Smooth muscle cell (in vitro differentiated cells): ENCODE measurements around the gene OBSL1. TPM values are rescaled to one million over a fixed set of nuclear protein-coding genes. Genes with fewer than 3 reads are reported as not detected.

Experiments
- DNase-seq: peaks from one replicate; lab custom pipeline; 2025; ENCODE audit not compliant: unreplicated experiment; lab: John Stamatoyannopoulos, UW
- H2AFZ ChIP-seq: fragments of 200-600 bp; sonication (generic); 2 replicates; pipeline ENCODE4 v1.6.0; 2016; ENCODE audit warnings: antibody characterized with exemption, low read depth, mild to moderate bottlenecking
- H3F3A ChIP-seq: fragments of 200-600 bp; sonication (generic); 2 replicates; pipeline ENCODE4 v1.6.0; 2017; ENCODE audit warnings: antibody characterized with exemption, low read depth
- H3K27ac ChIP-seq: fragments of 200-600 bp; sonication (generic); 2 replicates; pipeline ENCODE4 v1.5.1; 2016; ENCODE audit warnings: low read depth, mild to moderate bottlenecking
- H3K27me3 ChIP-seq: fragments of 200-600 bp; sonication (generic); 2 replicates; pipeline ENCODE4 v1.6.1; 2016; ENCODE audit warnings: low read depth, mild to moderate bottlenecking
- H3K36me3 ChIP-seq: fragments of 200-600 bp; sonication (generic); 2 replicates; pipeline ENCODE4 v1.5.1; 2016; ENCODE audit warnings: low read depth
- H3K4me1 ChIP-seq: fragments of 200-600 bp; sonication (generic); 2 replicates; pipeline ENCODE4 v1.5.1; 2016; ENCODE audit warnings: low read depth
- H3K4me2 ChIP-seq: fragments of 200-600 bp; sonication (generic); 2 replicates; pipeline ENCODE4 v1.6.0; 2016; ENCODE audit warnings: mild to moderate bottlenecking
- H3K4me3 ChIP-seq: fragments of 200-600 bp; sonication (generic); 2 replicates; pipeline ENCODE4 v1.5.1; 2016; ENCODE audit warnings: mild to moderate bottlenecking
- H3K79me2 ChIP-seq: fragments of 200-600 bp; sonication (generic); 2 replicates; pipeline ENCODE4 v1.6.0; 2016; ENCODE audit warnings: low read depth, mild to moderate bottlenecking
- H3K9ac ChIP-seq: fragments of 200-600 bp; sonication (generic); 2 replicates; pipeline ENCODE4 v1.6.0; 2016; ENCODE audit warnings: low read depth
- H3K9me3 ChIP-seq: fragments of 200-600 bp; sonication (generic); replicated peaks from 2 replicates; pipeline ENCODE4 v1.5.1; 2016; ENCODE audit warnings: low read depth
- H4K20me1 ChIP-seq: fragments of 200-600 bp; sonication (generic); 2 replicates; pipeline ENCODE4 v1.6.0; 2016; ENCODE audit warnings: low read depth
- WGBS: methylation state at CpG from one replicate; pipeline ENCODE4 v1.1.7; 2016; ENCODE audit warnings: low lambda C conversion rate; 5-methylcytosine and 5-hydroxymethylcytosine counted together
- polyA plus RNA-seq: library from polyadenylated mRNA; unstranded; fragments of >200 nt; fragmentation: Nextera tagmentation; extraction: Ambion mirVana; gene quantifications from 2 replicates; pipeline ENCODE4 v1.2.1, GENCODE V29; 2016
- total RNA-seq: library from RNA; depleted of rRNA; stranded (reverse); fragments of >200 nt; gene quantifications from 2 replicates; pipeline ENCODE4 v1.2.3, GENCODE V29; 2014
- TF ChIP-seq, protein P1 (sequence below): fragments of 200-600 bp; sonication (generic); IDR thresholded peaks from 2 replicates; pipeline ENCODE4 v1.5.1; 2017; ENCODE audit warnings: borderline replicate concordance, mild to moderate bottlenecking, antibody characterized with exemption; ENCODE audit not compliant: insufficient read depth, poor library complexity, severe bottlenecking

Gene OBSL1
- total and polyA plus RNA-seq, 2 experiments from 2014 or later, result 51.1 to 71.9 TPM

DNA sequence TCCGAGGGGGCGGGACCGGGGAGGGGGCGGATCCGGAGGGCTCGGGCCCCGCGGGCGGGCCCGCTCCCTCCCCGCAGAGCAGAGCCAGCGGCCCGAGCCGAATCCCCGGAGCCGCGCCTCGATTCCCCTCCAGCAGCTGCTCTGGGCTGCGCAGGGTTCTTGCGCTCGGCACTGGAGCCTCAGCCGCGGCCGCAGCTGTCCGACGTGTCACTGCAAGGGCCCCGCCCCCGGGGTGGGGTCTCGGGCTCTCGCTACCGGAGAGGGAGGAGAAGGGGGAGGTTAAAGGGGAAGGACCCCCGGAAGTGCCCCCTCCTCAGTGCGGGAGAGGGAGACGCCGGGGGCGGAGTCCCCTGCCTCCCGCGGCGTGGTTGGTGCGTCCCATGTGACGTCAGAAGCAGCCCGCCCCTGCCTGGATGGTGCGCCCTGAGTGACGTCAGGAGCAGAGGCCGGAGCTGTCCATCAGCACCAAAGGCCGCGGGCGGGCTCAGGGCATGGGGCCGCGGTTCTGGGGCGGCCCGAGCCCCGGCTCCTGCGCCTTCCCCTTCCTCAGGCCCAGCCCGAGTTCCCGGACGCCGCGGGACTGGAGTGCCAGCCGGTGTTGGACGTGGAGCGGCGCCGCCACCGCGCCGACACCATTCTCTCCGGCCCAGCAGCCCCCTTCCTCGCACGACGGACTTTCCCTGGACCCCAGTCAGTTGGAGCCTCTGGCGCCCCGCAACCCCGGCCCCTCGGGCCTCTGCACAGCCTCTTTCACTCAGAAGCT is 27.6 kb downstream of the OBSL1 start, which contains the start of the genes CHPF and TMEM198:
CHPF (minus strand) TSS at position 214 of the 763 bp plus-strand sequence. CDS start 271 bp downstream, outside the sequence.
TMEM198 (plus strand) TSS at position 433 of the 763 bp plus-strand sequence. CDS start 700 bp downstream, outside the sequence.
- under 1% methylated on average over 50 of the region's 75 CpGs for WGBS
- DNase-seq, result peak; percentile 94
- Histone ChIP-seq H2AFZ (peak within 1 kb of the TSS; percentile 53), H3K27ac (peak within 1 kb of the TSS; percentile 50), H3K9me3 (no peaks in the 10 kb centered on the region), H3K4me1 (peaks cover 15% of the 10 kb centered on the region), H4K20me1 (peaks cover 41% of the 10 kb centered on the region), H3K9ac (peak within 1 kb of the TSS; percentile 69), H3K4me2 (peak within 1 kb of the TSS; percentile 97), H3K4me3 (peak within 1 kb of the TSS; percentile 82), H3F3A (no peaks in the 10 kb centered on the region), H3K79me2 (peaks cover 9% of the 10 kb centered on the region), H3K36me3 (no peaks in the 10 kb centered on the region), H3K27me3 (no peaks in the 10 kb centered on the region)
- TF ChIP-seq, protein P1, sequence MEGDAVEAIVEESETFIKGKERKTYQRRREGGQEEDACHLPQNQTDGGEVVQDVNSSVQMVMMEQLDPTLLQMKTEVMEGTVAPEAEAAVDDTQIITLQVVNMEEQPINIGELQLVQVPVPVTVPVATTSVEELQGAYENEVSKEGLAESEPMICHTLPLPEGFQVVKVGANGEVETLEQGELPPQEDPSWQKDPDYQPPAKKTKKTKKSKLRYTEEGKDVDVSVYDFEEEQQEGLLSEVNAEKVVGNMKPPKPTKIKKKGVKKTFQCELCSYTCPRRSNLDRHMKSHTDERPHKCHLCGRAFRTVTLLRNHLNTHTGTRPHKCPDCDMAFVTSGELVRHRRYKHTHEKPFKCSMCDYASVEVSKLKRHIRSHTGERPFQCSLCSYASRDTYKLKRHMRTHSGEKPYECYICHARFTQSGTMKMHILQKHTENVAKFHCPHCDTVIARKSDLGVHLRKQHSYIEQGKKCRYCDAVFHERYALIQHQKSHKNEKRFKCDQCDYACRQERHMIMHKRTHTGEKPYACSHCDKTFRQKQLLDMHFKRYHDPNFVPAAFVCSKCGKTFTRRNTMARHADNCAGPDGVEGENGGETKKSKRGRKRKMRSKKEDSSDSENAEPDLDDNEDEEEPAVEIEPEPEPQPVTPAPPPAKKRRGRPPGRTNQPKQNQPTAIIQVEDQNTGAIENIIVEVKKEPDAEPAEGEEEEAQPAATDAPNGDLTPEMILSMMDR, result no peak

DNA sequence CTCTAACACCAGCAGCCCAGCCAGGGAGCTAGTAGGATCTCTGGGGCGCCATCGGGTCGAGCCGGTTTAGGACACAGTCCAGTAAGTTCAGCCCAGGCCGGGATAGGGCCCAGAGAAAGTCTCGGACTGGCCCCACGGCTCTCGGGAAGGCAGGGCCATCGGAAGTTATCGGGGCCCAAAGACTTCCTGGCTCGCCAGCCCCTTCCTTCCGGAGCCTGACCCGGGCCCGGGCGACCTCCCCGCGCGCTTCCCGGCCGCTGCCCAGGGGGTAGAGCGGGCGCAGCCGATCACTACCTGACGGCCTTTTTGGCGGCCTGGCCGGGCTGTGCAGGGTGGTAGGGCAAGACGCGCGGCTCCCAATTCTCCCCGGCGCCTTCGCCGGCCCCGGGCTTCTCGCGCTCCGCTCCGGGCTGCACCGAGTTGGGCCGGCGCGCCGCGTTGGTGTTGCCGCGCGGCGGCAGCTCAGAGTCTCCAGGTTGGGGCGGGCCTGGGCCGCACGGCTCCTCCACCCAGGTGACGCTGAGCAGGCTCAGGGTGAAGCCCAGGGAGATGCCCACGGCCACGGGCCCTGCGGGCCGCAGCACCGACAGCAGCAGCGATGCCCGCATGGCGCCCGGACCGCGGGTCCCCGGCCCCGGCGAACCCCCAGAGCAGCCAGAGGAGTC is 28.3 kb downstream of the OBSL1 start:
- Histone ChIP-seq H3K36me3 (no peaks in the 10 kb centered on the region), H3K9ac (peak overlapping the region; percentile 69), H3F3A (no peaks in the 10 kb centered on the region), H3K27ac (peak overlapping the region; percentile 50), H4K20me1 (peaks cover 48% of the 10 kb centered on the region), H3K4me2 (peak overlapping the region; percentile 97), H3K27me3 (no peaks in the 10 kb centered on the region), H2AFZ (peak overlapping the region; percentile 53), H3K9me3 (no peaks in the 10 kb centered on the region), H3K4me1 (peaks cover 18% of the 10 kb centered on the region), H3K4me3 (peak overlapping the region; percentile 82), H3K79me2 (peaks cover 9% of the 10 kb centered on the region)
- TF ChIP-seq, protein P1, result no peak
- DNase-seq, result no peak
- under 1% methylated on average over 58 of the region's 66 CpGs for WGBS

DNA sequence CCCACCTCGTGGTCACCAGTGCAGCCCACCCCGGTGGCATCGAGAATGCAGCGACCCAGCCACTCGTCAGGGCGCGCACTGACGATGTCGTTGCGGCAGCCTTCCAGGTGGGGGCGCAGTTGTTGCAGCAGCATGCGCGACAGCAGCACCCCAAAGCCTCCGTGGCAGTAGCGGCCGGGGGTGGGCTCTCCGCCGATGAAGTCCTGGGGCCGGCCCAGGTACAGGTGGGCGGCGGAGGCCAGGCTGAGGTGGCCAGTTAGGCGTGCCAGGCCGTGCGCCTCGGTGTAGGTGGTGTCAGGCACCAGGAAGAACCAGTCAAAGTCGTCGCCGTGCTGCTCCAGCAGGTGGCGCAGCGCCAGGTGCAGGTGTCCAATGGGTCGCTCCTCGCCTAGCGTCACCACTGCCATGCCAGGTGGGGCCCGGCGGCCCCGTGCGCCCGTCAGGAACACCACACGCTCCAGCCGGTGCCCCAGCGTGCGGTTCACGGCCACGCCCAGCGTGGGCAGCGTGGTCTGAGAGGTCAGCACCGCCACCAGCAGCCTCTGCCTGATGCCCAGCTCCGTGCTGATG is 29.6 kb downstream of the OBSL1 start:
- no peaks in the 10 kb centered on the region for H3K36me3 ChIP-seq
- peak overlapping the region; percentile 82 for H3K4me3 ChIP-seq
- TF ChIP-seq, protein P1, result peak; percentile 99
- H3K4me2 ChIP-seq, result peak overlapping the region; percentile 97
- H3F3A ChIP-seq, result no peaks in the 10 kb centered on the region
- no peaks in the 10 kb centered on the region for H3K9me3 ChIP-seq
- 8% methylated on average over 48 of the region's 48 CpGs for WGBS
- DNase-seq, result peak; percentile 81
- peaks cover 9% of the 10 kb centered on the region for H3K79me2 ChIP-seq
- H3K4me1 ChIP-seq, result peaks cover 18% of the 10 kb centered on the region
- H2AFZ ChIP-seq, result no peak overlapping the region
- no peak overlapping the region for H3K27ac ChIP-seq
- peaks cover 51% of the 10 kb centered on the region for H4K20me1 ChIP-seq
- H3K9ac ChIP-seq, result no peak overlapping the region
- H3K27me3 ChIP-seq, result no peaks in the 10 kb centered on the region
